GM20431 (cell line): ENCODE data around the gene CFAP54.

Source experiments
- in situ Hi-C: fragments of 300-500 bp; cut with MseI, MboI; formaldehyde crosslinking; loops from one replicate; pipeline ENCODE4 v1.15.0; 2020; ENCODE audit warnings: low sequenced_read_pairs; ENCODE audit not compliant: unreplicated experiment

CFAP54 gene

GRCh38 chr12:96809522-96809921, 320.1 kb downstream of the CFAP54 start:
- in situ Hi-C loops: no loop called here

- in situ Hi-C loops: no loop called here
Observed at GRCh38 chr12:96810057-96810456, 320.7 kb downstream of the CFAP54 start.

DNA sequence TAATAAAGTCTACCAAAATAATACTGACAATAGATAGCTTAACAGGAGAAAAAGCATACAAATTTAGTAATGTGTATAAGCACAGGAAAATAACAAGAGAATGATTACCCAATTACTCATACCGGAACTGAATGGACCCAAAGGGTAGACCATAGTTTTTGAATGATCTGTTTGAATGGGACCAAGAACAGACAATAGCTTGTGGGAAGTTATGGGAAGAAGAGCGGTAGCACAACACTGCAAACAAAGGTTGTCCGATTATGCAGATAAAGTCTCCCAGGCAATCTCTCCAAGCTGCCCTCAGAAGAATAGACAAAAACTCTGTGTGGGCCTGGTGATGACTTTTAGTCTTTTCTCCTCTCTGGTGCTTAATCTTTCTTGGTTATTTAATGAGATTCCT, 321.1 kb downstream of the CFAP54 start:
- in situ Hi-C loops: no loop called here

DNA sequence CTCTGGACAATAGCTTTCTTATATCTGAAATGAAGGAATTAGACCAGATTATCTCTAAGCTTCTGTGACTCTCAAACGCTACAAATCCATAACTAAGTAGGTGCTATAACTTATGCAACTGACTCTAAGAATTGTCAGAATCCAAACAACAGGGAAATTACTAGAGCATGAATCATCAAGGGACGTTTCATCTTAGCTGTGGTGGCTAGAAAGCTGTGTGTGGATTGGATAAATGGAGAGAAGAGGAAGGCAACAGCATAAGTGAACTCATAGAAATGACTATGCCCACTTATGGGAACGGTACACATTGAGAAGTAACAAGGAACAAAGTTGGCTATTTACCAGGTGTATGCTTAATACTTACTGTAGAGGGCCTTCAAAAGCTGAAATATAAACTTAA, 321.7 kb downstream of the CFAP54 start:
- in situ Hi-C loops: no loop called here

- in situ Hi-C loops: no loop called here
Observed at GRCh38 chr12:96812153-96812552, 322.8 kb downstream of the CFAP54 start.

GRCh38 chr12:96814200-96814599, 324.8 kb downstream of the CFAP54 start:
- in situ Hi-C loops: no loop called here

DNA sequence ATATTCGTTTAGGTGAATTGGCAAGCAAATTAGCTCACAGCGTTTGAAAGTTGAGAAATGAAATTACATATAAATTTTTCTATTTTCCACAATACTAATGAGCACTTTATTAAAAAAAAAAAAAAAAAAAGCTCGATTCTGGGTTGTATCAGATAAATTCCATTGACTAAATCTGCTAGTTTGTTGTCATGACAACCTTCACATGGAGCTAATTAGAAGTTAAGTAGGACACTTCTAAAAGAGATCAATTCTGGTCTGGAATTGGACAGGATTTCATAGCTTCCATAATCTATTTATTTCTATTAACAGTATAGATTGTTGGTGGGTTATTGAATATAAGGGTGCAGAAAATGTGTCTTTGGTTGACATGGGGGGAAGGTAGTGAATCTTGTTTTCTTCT, 332.2 kb downstream of the CFAP54 start:
- in situ Hi-C loops: no loop called here

GRCh38 chr12:96822641-96823040, 333.3 kb downstream of the CFAP54 start:
- in situ Hi-C loops: no loop called here

DNA sequence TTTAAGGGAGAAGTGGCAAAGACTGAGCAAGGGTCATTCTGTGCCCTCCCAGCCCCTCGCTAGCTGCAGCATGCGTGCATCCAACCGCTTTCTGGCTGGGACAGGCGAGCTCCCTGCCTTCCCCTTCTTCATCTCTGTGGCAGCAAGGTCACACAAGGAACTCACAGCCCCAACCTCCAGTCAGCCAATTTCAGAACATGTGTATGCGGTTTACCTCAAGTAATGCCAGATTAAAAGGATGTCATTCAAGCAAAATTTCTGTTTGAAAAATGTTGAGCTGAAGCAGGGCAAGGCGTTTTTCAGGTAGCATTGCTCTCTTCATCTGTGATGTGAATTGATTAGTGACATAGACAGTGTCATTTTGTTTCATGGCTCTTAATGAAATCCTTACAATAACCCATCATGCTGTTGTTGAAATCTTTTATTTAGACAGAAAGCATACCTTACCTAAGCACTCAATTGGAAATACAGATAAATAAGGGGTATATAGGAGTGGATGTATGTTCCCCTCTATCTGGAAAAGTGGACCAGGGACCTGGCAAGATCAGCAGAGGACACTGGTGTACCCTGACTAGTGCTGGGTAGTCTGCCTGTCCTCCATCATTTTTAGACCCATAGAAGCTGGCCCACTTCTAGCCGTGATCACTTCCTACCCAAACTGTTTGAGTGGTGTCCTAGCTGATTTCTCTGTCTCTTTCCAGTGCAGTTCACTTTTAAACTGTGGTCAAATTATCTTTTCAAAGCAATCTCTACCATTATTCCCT, 334.9 kb downstream of the CFAP54 start:
- in situ Hi-C loops: no loop called here

DNA sequence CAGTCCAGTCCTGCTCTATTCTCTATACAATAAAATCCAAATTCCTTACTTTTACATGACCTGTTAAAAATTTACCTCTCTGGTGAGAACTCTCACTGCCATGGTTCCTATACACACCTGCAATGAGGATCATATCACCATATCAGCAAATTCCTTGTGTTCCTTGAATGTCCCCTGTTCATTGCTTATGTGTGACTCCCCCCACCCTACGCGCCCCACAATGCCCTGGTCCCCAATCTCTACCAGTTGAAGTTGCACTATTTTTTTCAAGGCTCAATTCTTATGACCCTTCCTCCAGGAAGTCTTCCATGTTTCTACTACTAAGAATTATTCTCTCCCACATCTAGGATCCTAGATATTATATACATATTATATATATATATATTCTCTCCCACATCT, 335.5 kb downstream of the CFAP54 start:
- in situ Hi-C loops: no loop called here

- in situ Hi-C loops: no loop called here
Observed at GRCh38 chr12:96828169-96828789, 338.9 kb downstream of the CFAP54 start.

DNA sequence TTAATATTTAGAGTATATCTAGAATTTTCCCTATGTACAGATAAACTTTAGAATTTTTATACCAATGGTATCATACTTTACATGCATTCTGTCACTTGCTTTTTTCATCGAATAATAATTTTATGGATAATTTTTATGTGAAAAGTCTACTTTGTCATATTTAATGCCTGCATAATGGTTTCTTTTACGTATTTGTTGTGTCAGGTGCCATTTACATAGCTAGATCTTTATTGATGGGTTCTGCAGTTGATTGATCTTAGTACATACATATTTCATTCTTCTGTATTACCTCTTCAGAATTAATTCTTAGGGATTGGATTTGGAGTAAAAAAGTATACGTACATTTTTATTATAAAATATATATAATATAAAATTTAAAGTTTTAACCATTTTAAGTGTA, 340.0 kb downstream of the CFAP54 start:
- in situ Hi-C loops: no loop called here

DNA sequence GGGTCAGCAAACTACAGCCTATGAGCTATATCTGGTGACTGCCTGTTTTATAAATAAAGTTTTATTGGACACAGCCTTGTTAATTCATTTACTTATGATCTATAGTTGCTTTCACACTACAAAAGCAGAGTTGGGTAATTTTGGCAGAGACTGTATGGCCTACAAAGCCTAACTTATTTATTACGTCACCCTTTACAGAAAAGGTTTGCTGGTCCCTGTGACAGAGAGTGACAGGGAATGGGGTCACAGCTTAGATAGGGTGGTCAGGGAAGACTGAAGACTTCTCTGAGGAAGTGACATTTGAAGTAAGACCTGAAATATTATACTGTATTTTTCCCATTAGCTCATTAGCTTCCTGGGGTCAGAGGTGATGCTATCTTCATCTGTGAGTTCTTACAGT, 342.0 kb downstream of the CFAP54 start:
- in situ Hi-C loops: no loop called here

- in situ Hi-C loops: no loop called here
Observed at GRCh38 chr12:96846293-96846692, 356.9 kb downstream of the CFAP54 start.

- in situ Hi-C loops: no loop called here
Observed at GRCh38 chr12:96850676-96851075, 361.3 kb downstream of the CFAP54 start.

GRCh38 chr12:96858162-96858561, 368.8 kb downstream of the CFAP54 start:
- in situ Hi-C loops: no loop called here

- in situ Hi-C loops: no loop called here
Observed at GRCh38 chr12:96861656-96862055, 372.3 kb downstream of the CFAP54 start.

DNA sequence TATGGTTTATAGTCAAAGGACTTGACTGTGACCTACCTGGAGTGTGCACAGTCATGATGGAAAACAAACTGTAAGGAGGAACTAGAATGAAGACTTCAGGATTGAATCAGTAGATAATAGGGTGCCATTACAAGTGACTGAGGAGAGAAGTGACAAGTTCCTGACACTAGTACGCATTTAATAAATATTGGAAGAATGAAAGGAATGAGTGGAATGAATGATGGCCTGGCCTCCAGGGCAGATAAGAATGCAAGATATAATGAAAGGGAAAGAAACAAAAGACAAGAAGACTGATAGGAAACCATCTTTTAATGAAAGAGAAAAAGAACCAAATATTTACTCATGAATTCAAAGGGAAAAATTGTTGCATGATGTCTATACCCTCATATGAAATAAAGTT, 372.9 kb downstream of the CFAP54 start:
- in situ Hi-C loops: no loop called here

DNA sequence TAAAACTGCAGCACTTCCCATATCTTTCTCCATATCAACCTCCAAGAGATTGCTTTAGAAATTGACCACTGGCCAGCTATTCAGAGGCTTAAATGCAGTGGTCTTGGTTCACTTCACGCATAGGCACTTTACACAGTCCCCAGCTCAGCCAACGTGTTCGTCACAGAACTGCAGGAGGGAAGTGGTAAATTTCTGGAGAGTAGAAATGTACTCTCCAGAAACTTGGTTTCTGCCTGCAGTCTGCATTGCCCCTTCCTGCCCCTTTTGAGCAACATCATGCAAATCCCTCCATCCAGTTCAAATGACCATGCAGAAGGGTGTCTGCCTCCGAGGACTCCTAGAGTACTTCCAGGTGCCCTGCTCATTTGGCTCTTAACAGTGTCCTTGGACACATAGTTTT, 375.0 kb downstream of the CFAP54 start:
- in situ Hi-C loops: no loop called here

DNA sequence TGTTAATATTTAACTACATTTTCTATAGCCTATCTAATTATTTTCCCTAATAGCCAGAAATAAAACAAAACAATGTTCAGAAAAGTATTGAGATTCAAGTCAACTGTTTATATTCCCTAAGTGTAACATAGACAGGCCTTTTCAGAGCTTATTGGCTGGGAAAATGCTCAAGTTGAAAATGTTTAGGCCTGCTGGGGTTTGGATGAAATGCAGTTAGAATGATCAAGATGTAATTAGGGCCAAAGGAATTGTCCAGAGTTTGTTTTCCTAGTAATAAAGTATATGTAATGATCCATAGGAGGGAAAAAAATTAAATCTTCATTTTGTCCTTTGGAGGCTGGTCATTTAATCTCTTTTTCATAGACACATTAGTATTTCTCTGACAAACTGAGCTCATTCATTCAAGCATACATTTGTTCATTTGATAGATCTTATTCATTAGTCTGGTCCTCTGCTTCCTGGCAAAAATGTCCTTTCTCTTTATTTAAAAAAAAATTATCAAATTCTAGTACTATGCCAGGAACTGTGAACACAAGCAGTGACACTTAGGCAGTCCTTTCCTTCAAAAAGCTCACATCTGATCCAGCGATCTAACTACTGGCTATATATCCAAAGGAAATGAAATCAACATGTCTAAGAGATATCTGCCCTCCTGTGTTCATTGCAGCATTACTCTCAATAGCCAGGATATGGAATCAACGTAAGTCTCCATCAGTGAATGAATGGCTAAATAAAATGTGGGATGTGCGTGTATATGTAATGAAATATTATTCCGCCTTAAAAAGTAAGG, 377.6 kb downstream of the CFAP54 start:
- in situ Hi-C loops: no loop called here

GRCh38 chr12:96870946-96871345, 381.6 kb downstream of the CFAP54 start:
- in situ Hi-C loops: no loop called here
